Measurements from ENCODE around the gene TICAM2. TPM values are rescaled to one million over a fixed set of nuclear protein-coding genes. Genes with fewer than 3 reads are reported as not detected.

Gene TICAM2
- total and polyA plus RNA-seq, 2 donors (not counting 1 experiment from before 2014, with no cell fraction given): 0.55 to 5.4 TPM

- DNase-seq: no peak
- CTCF ChIA-PET: interaction anchor here (0.8 to 5.4 kb wide), 5 partner anchors 10 to 280 kb away, joined by 3 to 46 read pairs (median 4); no protein-coding TSS in a partner anchor
- Histone ChIP-seq H3K79me2 (ENCODE audit: control insufficient read depth, insufficient read depth, low read length) (peaks cover 21% of the 10 kb centered on the region), H2AFZ (ENCODE audit: insufficient read depth, low read depth, low read length, poor library complexity, severe bottlenecking) (no peak overlapping the region), H3K4me1 (ENCODE audit: control insufficient read depth in 2 of 2, insufficient read depth in 2 of 2, low read length in 2 of 2) (peaks cover 0 to 3% of the 10 kb centered on the region in 2 donors), H3K9ac (ENCODE audit: low read length) (no peak overlapping the region), H3K27me3 (replicated peaks in 1 of 4; ENCODE audit: control extremely low read depth in 1 of 4, control insufficient read depth in 3 of 4, insufficient read depth in 4 of 4, low read length in 3 of 4) (no peaks in the 10 kb centered on the region), H3K36me3 (replicated peaks in 1 of 2; ENCODE audit: control extremely low read depth in 1 of 2, control insufficient read depth in 1 of 2, extremely low read depth in 1 of 2, insufficient read depth in 2 of 2, low read length in 1 of 2) (no peaks in the 10 kb centered on the region), H3K27ac (ENCODE audit: low read length in 2 of 2) (no peak overlapping the region), H3K9me3 (ENCODE audit: control extremely low read depth in 1 of 3, control insufficient read depth in 2 of 3, insufficient read depth in 1 of 3, low read length in 2 of 3) (no peaks in the 10 kb centered on the region), H4K20me1 (ENCODE audit: control insufficient read depth, insufficient read depth, low read length, poor library complexity, severe bottlenecking) (peaks cover 12% of the 10 kb centered on the region), H3K4me3 (ENCODE audit: control extremely low read depth in 1 of 5, extremely low read depth in 1 of 5, insufficient read depth in 1 of 5, low read depth in 2 of 5, low read length in 4 of 5) (no peak overlapping the region), H3K4me2 (replicated peaks; ENCODE audit: low read depth, low read length, poor library complexity, severe bottlenecking) (no peak overlapping the region)
- no peaks in the 10 kb centered on the region for H3K9me3 Mint-ChIP-seq (ENCODE audit: insufficient read depth)
- H3K27me3 Mint-ChIP-seq: no peaks in the 10 kb centered on the region
- WGBS (ENCODE audit: insufficient coverage): no CpG with 5 or more reads among the region's 1 CpG
- intact Hi-C loops (cut with micrococcal nuclease): loop anchor here (5.0 kb wide), 1 partner anchor 488 kb away; no protein-coding TSS in a partner anchor
- no peak for ATAC-seq (ENCODE audit: low read depth)
- no peak overlapping the region for H3K4me3 Mint-ChIP-seq
- peaks cover 7% of the 10 kb centered on the region for H3K4me1 Mint-ChIP-seq
- POLR2A ChIA-PET: no interaction called here
- H3K27ac Mint-ChIP-seq: no peak overlapping the region
- TF ChIP-seq EZH2 (IDR thresholded peaks at IDR 0.05; ENCODE audit: borderline replicate concordance, insufficient read depth, low read depth, low read length, poor library complexity, severe bottlenecking) (no peak), CTCF (IDR thresholded peaks at IDR 0.05) (no peak)
Observed at GRCh38 chr5:115585265-115585664, 17.0 kb downstream of the TICAM2 start.

GRCh38 chr5:115584501-115584900, 17.8 kb downstream of the TICAM2 start:
- POLR2A ChIA-PET: no interaction called here
- intact Hi-C loops (cut with micrococcal nuclease): no loop called here
- H3K4me3 ChIP-seq (ENCODE audit: control extremely low read depth in 1 of 5, extremely low read depth in 1 of 5, insufficient read depth in 1 of 5, low read depth in 2 of 5, low read length in 4 of 5): no peak overlapping the region
- peaks cover 15% of the 10 kb centered on the region for H3K4me1 Mint-ChIP-seq
- H3K79me2 ChIP-seq (ENCODE audit: control insufficient read depth, insufficient read depth, low read length): peaks cover 21% of the 10 kb centered on the region
- no peak overlapping the region for H3K4me3 Mint-ChIP-seq
- no peak for DNase-seq
- H3K4me2 ChIP-seq (replicated peaks; ENCODE audit: low read depth, low read length, poor library complexity, severe bottlenecking): no peak overlapping the region
- no peak overlapping the region for H3K27ac ChIP-seq (ENCODE audit: low read length in 2 of 2)
- H3K9ac ChIP-seq (ENCODE audit: low read length): no peak overlapping the region
- CTCF ChIA-PET: interaction anchor here (0.8 to 5.4 kb wide), 5 partner anchors 9 to 279 kb away, joined by 3 to 46 read pairs (median 4); no protein-coding TSS in a partner anchor
- peaks cover 5 to 9% of the 10 kb centered on the region in 2 donors for H3K4me1 ChIP-seq (ENCODE audit: control insufficient read depth in 2 of 2, insufficient read depth in 2 of 2, low read length in 2 of 2)
- no peaks in the 10 kb centered on the region for H3K9me3 Mint-ChIP-seq (ENCODE audit: insufficient read depth)
- H3K36me3 ChIP-seq (replicated peaks in 1 of 2; ENCODE audit: control extremely low read depth in 1 of 2, control insufficient read depth in 1 of 2, extremely low read depth in 1 of 2, insufficient read depth in 2 of 2, low read length in 1 of 2): no peaks in the 10 kb centered on the region
- H2AFZ ChIP-seq (ENCODE audit: insufficient read depth, low read depth, low read length, poor library complexity, severe bottlenecking): no peak overlapping the region
- WGBS (ENCODE audit: insufficient coverage): no CpG with 5 or more reads among the region's 1 CpG
- no peak overlapping the region for H3K27ac Mint-ChIP-seq
- no peak for ATAC-seq (ENCODE audit: low read depth)
- H4K20me1 ChIP-seq (ENCODE audit: control insufficient read depth, insufficient read depth, low read length, poor library complexity, severe bottlenecking): peaks cover 12% of the 10 kb centered on the region
- no peaks in the 10 kb centered on the region for H3K9me3 ChIP-seq (ENCODE audit: control extremely low read depth in 1 of 3, control insufficient read depth in 2 of 3, insufficient read depth in 1 of 3, low read length in 2 of 3)
- no peak for TF ChIP-seq EZH2 (IDR thresholded peaks at IDR 0.05; ENCODE audit: borderline replicate concordance, insufficient read depth, low read depth, low read length, poor library complexity, severe bottlenecking)
- TF ChIP-seq CTCF (IDR thresholded peaks at IDR 0.05): no peak
- H3K27me3 Mint-ChIP-seq: no peaks in the 10 kb centered on the region
- no peaks in the 10 kb centered on the region for H3K27me3 ChIP-seq (replicated peaks in 1 of 4; ENCODE audit: control extremely low read depth in 1 of 4, control insufficient read depth in 3 of 4, insufficient read depth in 4 of 4, low read length in 3 of 4)

Data from B cell (primary cell).